Thymus (tissue), 11 donors: ENCODE measurements around the gene TLE5. TPM values are rescaled to one million over a fixed set of nuclear protein-coding genes. Genes with fewer than 3 reads are reported as not detected.

Source experiments
- DNase-seq, 9 donors: peaks; one replicate each; pipeline ENCODE4 v3.0.0-alpha.2; 2013; ENCODE audit warnings: low spot score in 9 of 9, low read depth in 6 of 9, missing footprints in 1 of 9
- H3K27ac ChIP-seq, 2 donors: one replicate each; pipeline ENCODE4 v1.5.1; 2013; ENCODE audit warnings: control low read depth in 1 of 2, low read depth in 1 of 2, low read length in 1 of 2, mild to moderate bottlenecking in 1 of 2, moderate library complexity in 1 of 2
- H3K27me3 ChIP-seq, 2 donors: one replicate each; pipeline ENCODE4 v1.5.1; 2013; ENCODE audit warnings: low read length in 1 of 2; ENCODE audit not compliant: control insufficient read depth in 2 of 2, insufficient read depth in 1 of 2
- H3K36me3 ChIP-seq, 2 donors: one replicate each; pipeline ENCODE4 v1.5.1; 2013; ENCODE audit warnings: low read length in 1 of 2, mild to moderate bottlenecking in 1 of 2, moderate library complexity in 1 of 2; ENCODE audit not compliant: control insufficient read depth in 2 of 2, insufficient read depth in 2 of 2
- H3K4me1 ChIP-seq, 2 donors: one replicate each; pipeline ENCODE4 v1.5.1; 2013; ENCODE audit warnings: low read length in 2 of 2; ENCODE audit not compliant: control insufficient read depth in 2 of 2, insufficient read depth in 2 of 2
- H3K4me3 ChIP-seq, 2 donors: one replicate each; pipeline ENCODE4 v1.5.1; 2013; ENCODE audit warnings: low read length in 2 of 2, control low read depth in 1 of 2, mild to moderate bottlenecking in 1 of 2
- H3K9me3 ChIP-seq, 2 donors: one replicate each; pipeline ENCODE4 v1.5.1; 2013; ENCODE audit warnings: low read length in 1 of 2, mild to moderate bottlenecking in 1 of 2; ENCODE audit not compliant: control insufficient read depth in 2 of 2, insufficient read depth in 1 of 2
- WGBS: extraction: QIAGEN DNeasy Blood & Tissue Kit; methylation state at CpG from one replicate; pipeline ENCODE4 v1.1.7; 2013; 5-methylcytosine and 5-hydroxymethylcytosine counted together
- polyA plus RNA-seq: library from polyadenylated mRNA; stranded (reverse); fragments of 200-250 nt; gene quantifications from one replicate; pipeline ENCODE4 v1.2.3, GENCODE V29; 2013
- total RNA-seq: library from RNA; stranded (reverse); fragments of 120-200 nt; gene quantifications from one replicate; pipeline ENCODE4 v1.2.4, GENCODE V29; 2013
- donor health status: healthy.

Gene TLE5
- total and polyA plus RNA-seq, 2 donors, result 302 to 540 TPM

GRCh38 chr19:3071768-3072167 lies 9.5 kb upstream of the TLE5 start:
- Histone ChIP-seq H3K4me1 (peaks cover 0 to 11% of the 10 kb centered on the region in 2 donors), H3K36me3 (no peaks in the 10 kb centered on the region), H3K27me3 (peaks cover 0 to 2% of the 10 kb centered on the region in 2 donors), H3K27ac (no peak overlapping the region), H3K4me3 (no peak overlapping the region), H3K9me3 (peaks cover 0 to 3% of the 10 kb centered on the region in 2 donors)
- no peak for DNase-seq
- WGBS, result 94% methylated on average over 4 of the region's 4 CpGs

GRCh38 chr19:3068071-3068470 lies 5.8 kb upstream of the TLE5 start:
- H3K36me3 ChIP-seq, result no peaks in the 10 kb centered on the region
- no peak overlapping the region for H3K27ac ChIP-seq
- H3K4me3 ChIP-seq, result no peak overlapping the region
- DNase-seq, result no peak
- H3K4me1 ChIP-seq, result peaks cover 6 to 21% of the 10 kb centered on the region in 2 donors
- peaks cover 0 to 2% of the 10 kb centered on the region in 2 donors for H3K9me3 ChIP-seq
- peaks cover 0 to 2% of the 10 kb centered on the region in 2 donors for H3K27me3 ChIP-seq
- WGBS, result 72% methylated on average over 21 of the region's 21 CpGs

- Histone ChIP-seq H3K4me1 (peaks cover 7 to 26% of the 10 kb centered on the region in 2 donors), H3K9me3 (peaks cover 0 to 2% of the 10 kb centered on the region in 2 donors), H3K36me3 (no peaks in the 10 kb centered on the region), H3K27ac (no peak overlapping the region), H3K27me3 (peaks cover 0 to 2% of the 10 kb centered on the region in 2 donors), H3K4me3 (no peak overlapping the region)
- no peak for DNase-seq
- 95% methylated on average over 9 of the region's 9 CpGs for WGBS
Observed at GRCh38 chr19:3067563-3067962, 5.3 kb upstream of the TLE5 start.

- Histone ChIP-seq H3K27me3 (peaks cover 0 to 2% of the 10 kb centered on the region in 2 donors), H3K4me1 (peaks cover 7 to 26% of the 10 kb centered on the region in 2 donors), H3K27ac (no peak overlapping the region), H3K9me3 (peaks cover 0 to 2% of the 10 kb centered on the region in 2 donors), H3K36me3 (no peaks in the 10 kb centered on the region), H3K4me3 (no peak overlapping the region)
- no peak for DNase-seq
- 94% methylated on average over 16 of the region's 16 CpGs for WGBS
Observed at GRCh38 chr19:3066482-3067049, 4.3 kb upstream of the TLE5 start.

- H3K4me3 ChIP-seq, result no peak overlapping the region
- H3K4me1 ChIP-seq, result peaks cover 7 to 29% of the 10 kb centered on the region in 2 donors
- H3K27ac ChIP-seq, result no peak overlapping the region
- H3K36me3 ChIP-seq, result peaks cover 0 to 3% of the 10 kb centered on the region in 2 donors
- peaks cover 0 to 2% of the 10 kb centered on the region in 2 donors for H3K9me3 ChIP-seq
- H3K27me3 ChIP-seq, result peaks cover 0 to 2% of the 10 kb centered on the region in 2 donors
- 57% methylated on average over 15 of the region's 15 CpGs for WGBS
- peak in 1 of 9 donors; percentile 47 for DNase-seq
Observed at GRCh38 chr19:3065675-3066357, 3.5 kb upstream of the TLE5 start.

GRCh38 chr19:3064011-3064330 lies 1.7 kb upstream of the TLE5 start:
- Histone ChIP-seq H3K4me1 (peaks cover 17 to 46% of the 10 kb centered on the region in 2 donors), H3K27ac (no peak overlapping the region)

GRCh38 chr19:3061182-3062161 lies 823 bp downstream of the TLE5 start:
- peak; percentile 57 to 95 (median 86) for DNase-seq
- H3K27ac ChIP-seq, result peak overlapping the region; percentile 97 to 98
- 1% methylated on average over 87 of the region's 88 CpGs for WGBS
- no peaks in the 10 kb centered on the region for H3K27me3 ChIP-seq
- H3K36me3 ChIP-seq, result peaks cover 36 to 46% of the 10 kb centered on the region in 2 donors
- H3K9me3 ChIP-seq, result peaks cover 0 to 7% of the 10 kb centered on the region in 2 donors
- peak overlapping the region; percentile 97 to 99 for H3K4me3 ChIP-seq
- H3K4me1 ChIP-seq, result peaks cover 20 to 69% of the 10 kb centered on the region in 2 donors

More at GRCh38 chr19:3064011-3064330, 1.7 kb upstream of the TLE5 start:
- H3K36me3 ChIP-seq, result peaks cover 11 to 21% of the 10 kb centered on the region in 2 donors
- 98% methylated on average over 7 of the region's 7 CpGs for WGBS
- H3K9me3 ChIP-seq, result peaks cover 0 to 2% of the 10 kb centered on the region in 2 donors
- DNase-seq, result no peak
- no peak overlapping the region for H3K4me3 ChIP-seq
- peaks cover 0 to 2% of the 10 kb centered on the region in 2 donors for H3K27me3 ChIP-seq

GRCh38 chr19:3060857-3061181 lies 1.5 kb downstream of the TLE5 start:
- Histone ChIP-seq H3K27ac (peak overlapping the region; percentile 97 to 98), H3K4me1 (peaks cover 20 to 71% of the 10 kb centered on the region in 2 donors), H3K4me3 (peak overlapping the region; percentile 97 to 99), H3K9me3 (peaks cover 0 to 7% of the 10 kb centered on the region in 2 donors), H3K36me3 (peaks cover 42 to 53% of the 10 kb centered on the region in 2 donors), H3K27me3 (no peaks in the 10 kb centered on the region)
- 17% methylated on average over 4 of the region's 4 CpGs for WGBS
- DNase-seq, result no peak
